GM19025 (cell line): ENCODE results near the gene CMTM5.

Experiments used
- ATAC-seq: cut with Tn5 transposase; IDR thresholded peaks from one replicate; pipeline ENCODE4 v1.9.1; 2021; ENCODE audit warnings: mild to moderate bottlenecking, low read depth, moderate library complexity; ENCODE audit not compliant: unreplicated experiment

Gene CMTM5

GRCh38 chr14:23357261-23357660 lies 19.6 kb upstream of the CMTM5 start:
- ATAC-seq, result no peak

GRCh38 chr14:23358042-23358441 lies 18.8 kb upstream of the CMTM5 start:
- no peak for ATAC-seq

GRCh38 chr14:23358553-23359166 lies 18.2 kb upstream of the CMTM5 start:
- no peak for ATAC-seq

- no peak for ATAC-seq
Observed at GRCh38 chr14:23359167-23359626, 17.6 kb upstream of the CMTM5 start.

- ATAC-seq, result no peak
Observed at GRCh38 chr14:23359722-23360447, 17.0 kb upstream of the CMTM5 start.

- no peak for ATAC-seq
Observed at GRCh38 chr14:23360496-23360895, 16.4 kb upstream of the CMTM5 start.

GRCh38 chr14:23361320-23361719 lies 15.5 kb upstream of the CMTM5 start:
- no peak for ATAC-seq

- no peak for ATAC-seq
Observed at GRCh38 chr14:23361763-23362162, 15.1 kb upstream of the CMTM5 start.

- no peak for ATAC-seq
Observed at GRCh38 chr14:23362200-23362599, 14.6 kb upstream of the CMTM5 start.

- no peak for ATAC-seq
Observed at GRCh38 chr14:23364164-23365035, 12.4 kb upstream of the CMTM5 start.

GRCh38 chr14:23365036-23365731 lies 11.7 kb upstream of the CMTM5 start, which contains the start of gene EFS:
EFS (minus strand) TSS chr14:23365172; CDS start chr14:23365025, 147 bp downstream.
- no peak for ATAC-seq

- no peak for ATAC-seq
Observed at GRCh38 chr14:23365732-23366425, 11.0 kb upstream of the CMTM5 start.

GRCh38 chr14:23366426-23366921 lies 10.4 kb upstream of the CMTM5 start:
- ATAC-seq, result no peak

- no peak for ATAC-seq
Observed at GRCh38 chr14:23370221-23370620, 6.6 kb upstream of the CMTM5 start.

- ATAC-seq, result no peak
Observed at GRCh38 chr14:23371865-23372264, 5.0 kb upstream of the CMTM5 start.

GRCh38 chr14:23372509-23372908 lies 4.3 kb upstream of the CMTM5 start, which contains the start of gene IL25:
IL25 (plus strand) TSS chr14:23372809.
- ATAC-seq, result no peak

- ATAC-seq, result no peak
Observed at GRCh38 chr14:23373041-23373440, 3.8 kb upstream of the CMTM5 start.

- ATAC-seq, result no peak
Observed at GRCh38 chr14:23375527-23376251, 1.2 kb upstream of the CMTM5 start.

- ATAC-seq, result no peak
Observed at GRCh38 chr14:23377198-23377550, 328 bp downstream of the CMTM5 start.
